ENCODE data around the gene S100A16. TPM values are rescaled to one million over a fixed set of nuclear protein-coding genes. Genes with fewer than 3 reads are reported as not detected.

S100A16 gene
- total RNA-seq, 1 donor from 2014 or later = 429 TPM

GRCh38 chr1:153638261-153638660 is 25.3 kb upstream of the S100A16 start:
- DNase-seq (ENCODE audit: low read depth in 2 of 2) = no peak

- DNase-seq (ENCODE audit: low read depth in 2 of 2) = no peak
Measured at GRCh38 chr1:153636312-153636711, 23.4 kb upstream of the S100A16 start.

- no peak for DNase-seq (ENCODE audit: low read depth in 2 of 2)
Measured at GRCh38 chr1:153635872-153636271, 22.9 kb upstream of the S100A16 start.

GRCh38 chr1:153633754-153634665 is 21.1 kb upstream of the S100A16 start, which contains the start of gene CHTOP:
CHTOP (plus strand) TSS chr1:153634066; CDS start chr1:153636589, 2,523 bp downstream.
- DNase-seq (ENCODE audit: low read depth in 2 of 2) = peak; percentile 99

- no peak for DNase-seq (ENCODE audit: low read depth in 2 of 2)
Measured at GRCh38 chr1:153633161-153633753, 20.3 kb upstream of the S100A16 start.

- no peak for DNase-seq (ENCODE audit: low read depth in 2 of 2)
Measured at GRCh38 chr1:153631047-153632022, 18.4 kb upstream of the S100A16 start.

- DNase-seq (ENCODE audit: low read depth in 2 of 2) = no peak
Measured at GRCh38 chr1:153630384-153630783, 17.4 kb upstream of the S100A16 start.

GRCh38 chr1:153629971-153630370 is 17.0 kb upstream of the S100A16 start:
- no peak for DNase-seq (ENCODE audit: low read depth in 2 of 2)

- no peak for DNase-seq (ENCODE audit: low read depth in 2 of 2)
Measured at GRCh38 chr1:153629343-153629665, 16.4 kb upstream of the S100A16 start.

GRCh38 chr1:153628638-153629342 is 15.9 kb upstream of the S100A16 start:
- no peak for DNase-seq (ENCODE audit: low read depth in 2 of 2)

- no peak for DNase-seq (ENCODE audit: low read depth in 2 of 2)
Measured at GRCh38 chr1:153627715-153628626, 15.0 kb upstream of the S100A16 start, which contains the start of gene S100A1. S100A1 (plus strand) TSS chr1:153628434; CDS start chr1:153630522, 2,088 bp downstream.

GRCh38 chr1:153626904-153627714 is 14.2 kb upstream of the S100A16 start, which contains the start of gene S100A13:
S100A13 (minus strand) TSS chr1:153627505; CDS start chr1:153626472, 1,033 bp downstream.
- peak; percentile 58 to 97 for DNase-seq (ENCODE audit: low read depth in 2 of 2)

GRCh38 chr1:153626477-153626903 is 13.6 kb upstream of the S100A16 start:
- no peak for DNase-seq (ENCODE audit: low read depth in 2 of 2)

- no peak for DNase-seq (ENCODE audit: low read depth in 2 of 2)
Measured at GRCh38 chr1:153624965-153625611, 12.2 kb upstream of the S100A16 start.

- DNase-seq (ENCODE audit: low read depth in 2 of 2) = no peak
Measured at GRCh38 chr1:153623101-153623500, 10.2 kb upstream of the S100A16 start.

- no peak for DNase-seq (ENCODE audit: low read depth in 2 of 2)
Measured at GRCh38 chr1:153619171-153619570, 6.2 kb upstream of the S100A16 start.

- peak in 1 of 2 donors; percentile 46 for DNase-seq (ENCODE audit: low read depth in 2 of 2)
Measured at GRCh38 chr1:153617663-153618062, 4.7 kb upstream of the S100A16 start.

GRCh38 chr1:153616917-153617311 is 4.0 kb upstream of the S100A16 start:
- no peak for DNase-seq (ENCODE audit: low read depth in 2 of 2)
